ENCODE data around the gene NEGR1.

Gene NEGR1

DNA sequence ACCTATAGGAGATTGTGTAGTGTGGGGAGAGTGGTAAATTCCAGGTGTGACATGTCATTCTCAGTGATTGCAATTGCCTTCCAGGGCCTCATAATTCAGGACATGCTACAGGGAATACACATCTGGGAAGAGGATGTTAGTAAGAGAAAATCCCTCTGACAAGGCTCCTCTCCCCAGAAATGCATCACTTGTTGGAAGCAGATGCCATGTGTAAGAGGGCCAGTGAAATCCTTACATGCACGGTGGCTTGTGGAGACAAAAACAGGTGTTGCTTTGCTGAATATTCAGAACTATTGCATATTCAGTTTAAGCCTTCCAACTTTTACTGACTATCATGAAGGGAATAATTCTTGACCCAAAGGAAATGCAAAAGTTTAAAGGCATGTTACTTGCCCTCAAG, 503.4 kb downstream of the NEGR1 start:
- no peak overlapping the region for H3K4me2 ChIP-seq (ENCODE audit: low read depth, low read length, poor library complexity, severe bottlenecking)
- peaks cover 31% of the 10 kb centered on the region for H3K4me1 ChIP-seq (ENCODE audit: insufficient read depth, low read length, poor library complexity, severe bottlenecking)
- no peak overlapping the region for H3K4me3 ChIP-seq (ENCODE audit: low read length, poor library complexity, severe bottlenecking)
- H3K9ac ChIP-seq (ENCODE audit: low read depth, low read length, poor library complexity, severe bottlenecking): no peak overlapping the region
- no peaks in the 10 kb centered on the region for H3K9me3 ChIP-seq (ENCODE audit: insufficient read depth, low read depth, low read length)
- no peaks in the 10 kb centered on the region for H3K9me2 ChIP-seq (replicated peaks; ENCODE audit: low read depth, low read length)
- H2AFZ ChIP-seq (ENCODE audit: low read length): no peak overlapping the region
- no peaks in the 10 kb centered on the region for H3K36me3 ChIP-seq (ENCODE audit: insufficient read depth, low read length)
- H3K27me3 ChIP-seq (ENCODE audit: insufficient read depth, low read length, poor library complexity, severe bottlenecking): peaks cover 5% of the 10 kb centered on the region
- no peak for TF ChIP-seq EZH2phosphoT487 (IDR thresholded peaks at IDR 0.05; ENCODE audit: borderline replicate concordance)
- TF ChIP-seq, protein P1, sequence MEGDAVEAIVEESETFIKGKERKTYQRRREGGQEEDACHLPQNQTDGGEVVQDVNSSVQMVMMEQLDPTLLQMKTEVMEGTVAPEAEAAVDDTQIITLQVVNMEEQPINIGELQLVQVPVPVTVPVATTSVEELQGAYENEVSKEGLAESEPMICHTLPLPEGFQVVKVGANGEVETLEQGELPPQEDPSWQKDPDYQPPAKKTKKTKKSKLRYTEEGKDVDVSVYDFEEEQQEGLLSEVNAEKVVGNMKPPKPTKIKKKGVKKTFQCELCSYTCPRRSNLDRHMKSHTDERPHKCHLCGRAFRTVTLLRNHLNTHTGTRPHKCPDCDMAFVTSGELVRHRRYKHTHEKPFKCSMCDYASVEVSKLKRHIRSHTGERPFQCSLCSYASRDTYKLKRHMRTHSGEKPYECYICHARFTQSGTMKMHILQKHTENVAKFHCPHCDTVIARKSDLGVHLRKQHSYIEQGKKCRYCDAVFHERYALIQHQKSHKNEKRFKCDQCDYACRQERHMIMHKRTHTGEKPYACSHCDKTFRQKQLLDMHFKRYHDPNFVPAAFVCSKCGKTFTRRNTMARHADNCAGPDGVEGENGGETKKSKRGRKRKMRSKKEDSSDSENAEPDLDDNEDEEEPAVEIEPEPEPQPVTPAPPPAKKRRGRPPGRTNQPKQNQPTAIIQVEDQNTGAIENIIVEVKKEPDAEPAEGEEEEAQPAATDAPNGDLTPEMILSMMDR (conservative IDR thresholded peaks at IDR 0.05; ENCODE audit: low read length): no peak
- H3K79me2 ChIP-seq (ENCODE audit: insufficient read depth, low read length): no peaks in the 10 kb centered on the region
- no peaks in the 10 kb centered on the region for H3F3A ChIP-seq (ENCODE audit: low read depth)
- no peaks in the 10 kb centered on the region for H4K20me1 ChIP-seq (ENCODE audit: insufficient read depth, low read length, poor library complexity, severe bottlenecking)

DNA sequence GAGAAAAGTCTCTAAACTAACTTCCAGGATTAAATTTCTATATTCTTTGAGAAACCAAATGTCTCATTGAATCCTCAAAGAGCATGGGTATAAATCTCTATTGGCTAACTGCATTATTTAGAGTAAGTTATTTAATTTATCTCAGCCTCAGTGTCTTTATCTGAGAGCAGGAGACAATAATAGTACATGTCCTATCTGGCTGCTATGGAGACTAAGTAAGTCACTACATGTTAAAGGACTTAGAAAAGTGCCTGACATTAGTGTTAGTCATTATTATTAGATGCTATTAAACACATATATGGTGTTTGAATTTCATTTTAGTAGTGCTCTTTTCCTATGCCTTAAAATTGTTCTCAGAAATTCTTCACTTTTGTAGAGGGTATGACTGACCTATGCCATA, 505.2 kb downstream of the NEGR1 start:
- H4K20me1 ChIP-seq (ENCODE audit: insufficient read depth, low read length, poor library complexity, severe bottlenecking): no peaks in the 10 kb centered on the region
- no peak overlapping the region for H3K4me3 ChIP-seq (ENCODE audit: low read length, poor library complexity, severe bottlenecking)
- H2AFZ ChIP-seq (ENCODE audit: low read length): no peak overlapping the region
- H3K36me3 ChIP-seq (ENCODE audit: insufficient read depth, low read length): no peaks in the 10 kb centered on the region
- H3K4me1 ChIP-seq (ENCODE audit: insufficient read depth, low read length, poor library complexity, severe bottlenecking): peaks cover 24% of the 10 kb centered on the region
- no peaks in the 10 kb centered on the region for H3F3A ChIP-seq (ENCODE audit: low read depth)
- TF ChIP-seq, protein P1 (conservative IDR thresholded peaks at IDR 0.05; ENCODE audit: low read length): no peak
- no peak for TF ChIP-seq EZH2phosphoT487 (IDR thresholded peaks at IDR 0.05; ENCODE audit: borderline replicate concordance)
- H3K27me3 ChIP-seq (ENCODE audit: insufficient read depth, low read length, poor library complexity, severe bottlenecking): no peaks in the 10 kb centered on the region
- no peaks in the 10 kb centered on the region for H3K9me3 ChIP-seq (ENCODE audit: insufficient read depth, low read depth, low read length)
- H3K9me2 ChIP-seq (replicated peaks; ENCODE audit: low read depth, low read length): no peaks in the 10 kb centered on the region
- H3K9ac ChIP-seq (ENCODE audit: low read depth, low read length, poor library complexity, severe bottlenecking): no peak overlapping the region
- H3K4me2 ChIP-seq (ENCODE audit: low read depth, low read length, poor library complexity, severe bottlenecking): no peak overlapping the region
- H3K79me2 ChIP-seq (ENCODE audit: insufficient read depth, low read length): no peaks in the 10 kb centered on the region

DNA sequence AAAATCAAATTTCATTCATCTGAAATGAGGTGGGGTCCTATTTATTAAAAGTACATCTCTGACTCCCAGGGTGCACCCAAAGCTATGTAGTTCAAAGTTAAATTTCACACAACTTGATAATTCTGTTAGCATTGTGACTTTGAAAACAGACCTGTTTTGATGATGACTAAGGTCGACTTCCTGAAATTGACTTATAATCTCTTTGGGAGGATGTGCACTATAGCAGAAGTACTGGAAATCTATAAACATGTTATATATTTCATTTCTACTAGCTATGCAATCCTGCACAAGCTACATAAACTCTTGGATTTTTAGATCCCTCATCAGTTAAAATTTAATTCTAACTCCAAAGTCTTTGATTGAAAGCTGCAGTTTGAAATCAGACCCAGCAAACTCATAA, 507.6 kb downstream of the NEGR1 start:
- H4K20me1 ChIP-seq (ENCODE audit: insufficient read depth, low read length, poor library complexity, severe bottlenecking): no peaks in the 10 kb centered on the region
- H3K4me3 ChIP-seq (ENCODE audit: low read length, poor library complexity, severe bottlenecking): no peak overlapping the region
- H3F3A ChIP-seq (ENCODE audit: low read depth): no peaks in the 10 kb centered on the region
- H3K27me3 ChIP-seq (ENCODE audit: insufficient read depth, low read length, poor library complexity, severe bottlenecking): no peaks in the 10 kb centered on the region
- no peaks in the 10 kb centered on the region for H3K79me2 ChIP-seq (ENCODE audit: insufficient read depth, low read length)
- H3K4me1 ChIP-seq (ENCODE audit: insufficient read depth, low read length, poor library complexity, severe bottlenecking): peaks cover 17% of the 10 kb centered on the region
- TF ChIP-seq, protein P1 (conservative IDR thresholded peaks at IDR 0.05; ENCODE audit: low read length): no peak
- TF ChIP-seq EZH2phosphoT487 (IDR thresholded peaks at IDR 0.05; ENCODE audit: borderline replicate concordance): no peak
- no peak overlapping the region for H3K4me2 ChIP-seq (ENCODE audit: low read depth, low read length, poor library complexity, severe bottlenecking)
- H3K36me3 ChIP-seq (ENCODE audit: insufficient read depth, low read length): no peaks in the 10 kb centered on the region
- no peak overlapping the region; the same call in 1 of the 2 replicates for H2AFZ ChIP-seq (ENCODE audit: low read length)
- no peaks in the 10 kb centered on the region for H3K9me3 ChIP-seq (ENCODE audit: insufficient read depth, low read depth, low read length)
- no peak overlapping the region for H3K9ac ChIP-seq (ENCODE audit: low read depth, low read length, poor library complexity, severe bottlenecking)
- no peaks in the 10 kb centered on the region for H3K9me2 ChIP-seq (replicated peaks; ENCODE audit: low read depth, low read length)

Measured in Loucy (cell line).